Central memory CD4-positive, alpha-beta T cell (primary cell): Measurements from ENCODE around the gene NLRP9.

Source experiments
- DNase-seq: peaks from one replicate; pipeline ENCODE4 v3.0.0; 2022

NLRP9 gene

GRCh38 chr19:55703790-55704215 is 34.4 kb downstream of the NLRP9 start:
- no peak for DNase-seq

- DNase-seq, result no peak
These were observed 36.0 kb downstream of the NLRP9 start for GRCh38 chr19:55702131-55702627.

- no peak for DNase-seq
These were observed 37.4 kb downstream of the NLRP9 start for GRCh38 chr19:55700813-55701212.

GRCh38 chr19:55699221-55699620 is 39.0 kb downstream of the NLRP9 start:
- no peak for DNase-seq

GRCh38 chr19:55698256-55698655 is 39.9 kb downstream of the NLRP9 start:
- DNase-seq, result no peak

- no peak for DNase-seq
These were observed 40.5 kb downstream of the NLRP9 start for GRCh38 chr19:55697698-55698097.

- no peak for DNase-seq
These were observed 41.1 kb downstream of the NLRP9 start for GRCh38 chr19:55697069-55697440.

GRCh38 chr19:55696301-55697068 is 41.7 kb downstream of the NLRP9 start:
- DNase-seq, result no peak

- no peak for DNase-seq
These were observed 42.5 kb downstream of the NLRP9 start for GRCh38 chr19:55695511-55696290.

- no peak for DNase-seq
These were observed 43.3 kb downstream of the NLRP9 start for GRCh38 chr19:55694656-55695491.

GRCh38 chr19:55694241-55694655 is 44.0 kb downstream of the NLRP9 start:
- DNase-seq, result no peak

GRCh38 chr19:55693336-55693974 is 44.7 kb downstream of the NLRP9 start:
- no peak for DNase-seq

- no peak for DNase-seq
These were observed 45.5 kb downstream of the NLRP9 start for GRCh38 chr19:55692681-55693081.

GRCh38 chr19:55691561-55692481 is 46.4 kb downstream of the NLRP9 start:
- no peak for DNase-seq

GRCh38 chr19:55690769-55691545 is 47.2 kb downstream of the NLRP9 start:
- no peak for DNase-seq

- no peak for DNase-seq
These were observed 48.0 kb downstream of the NLRP9 start for GRCh38 chr19:55690109-55690768.

GRCh38 chr19:55689411-55690108 is 48.6 kb downstream of the NLRP9 start:
- DNase-seq, result no peak

- DNase-seq, result no peak
These were observed 49.6 kb downstream of the NLRP9 start for GRCh38 chr19:55688422-55689218.
